Suprapubic skin (tissue), 4 donors: ENCODE results near the gene APEX1. TPM values are rescaled to one million over a fixed set of nuclear protein-coding genes. Genes with fewer than 3 reads are reported as not detected.

Experiments
- DNase-seq, 2 donors: peaks; one replicate each; pipeline ENCODE4 v3.0.0-alpha.2; 2019; ENCODE audit warnings: low spot score in 2 of 2
- H3K27ac ChIP-seq: fragments of 200-600 bp; sonication (generic); one replicate; pipeline ENCODE4 v1.5.1; 2019
- H3K27me3 ChIP-seq: fragments of 200-600 bp; sonication (generic); one replicate; pipeline ENCODE4 v1.5.1; 2019
- H3K36me3 ChIP-seq: fragments of 200-600 bp; sonication (generic); one replicate; pipeline ENCODE4 v1.5.1; 2019
- H3K4me1 ChIP-seq: fragments of 200-600 bp; sonication (generic); one replicate; pipeline ENCODE4 v1.5.1; 2019
- H3K4me3 ChIP-seq: fragments of 200-600 bp; sonication (generic); one replicate; pipeline ENCODE4 v1.5.1; 2019; ENCODE audit warnings: mild to moderate bottlenecking
- H3K9me3 ChIP-seq: fragments of 200-600 bp; sonication (generic); one replicate; pipeline ENCODE4 v1.5.1; 2019
- CTCF ChIP-seq, 2 donors: fragments of 200-600 bp in 1 of 2; fragments of 450-650 bp in 1 of 2; sonication (generic) in 1 of 2; IDR thresholded peaks; one replicate each; pipeline ENCODE4 v1.5.1; 2016 to 2019; ENCODE audit warnings: antibody characterized with exemption in 2 of 2, mild to moderate bottlenecking in 1 of 2, moderate library complexity in 1 of 2
- EP300 ChIP-seq: sonication (generic); formaldehyde crosslinking; IDR thresholded peaks from one replicate; pipeline ENCODE4 v1.6.1; 2017; ENCODE audit warnings: antibody characterized with exemption
- POLR2A ChIP-seq, 2 donors: fragments of 450-650 bp; IDR thresholded peaks; one replicate each; pipeline ENCODE4 v1.6.1; 2017; ENCODE audit warnings: antibody characterized with exemption in 2 of 2, mild to moderate bottlenecking in 2 of 2, moderate library complexity in 2 of 2
- POLR2AphosphoS5 ChIP-seq, 3 donors: sonication (generic); formaldehyde crosslinking; IDR thresholded peaks; one replicate each; pipeline ENCODE4 v1.6.1; 2017; ENCODE audit warnings: antibody characterized with exemption in 3 of 3
- WGBS: methylation state at CpG from one replicate; pipeline ENCODE4 v1.1.5; 2018; 5-methylcytosine and 5-hydroxymethylcytosine counted together
- total RNA-seq, 4 donors: library from RNA; depleted of rRNA; stranded (reverse); fragments of >200 nt; gene quantifications; one replicate each; pipeline ENCODE4 v1.1.0, GENCODE V29; 2016

APEX1 gene
- total RNA-seq, 4 donors from 2014 or later: 119 to 133 (median 129) TPM

GRCh38 chr14:20489093-20489994 lies 34.3 kb downstream of the APEX1 start:
- TF ChIP-seq EP300 (no peak), POLR2AphosphoS5 (IDR thresholded peaks at IDR 0.05) (no peak), CTCF (IDR thresholded peaks at IDR 0.05) (no peak), POLR2A (IDR thresholded peaks at IDR 0.05) (no peak)
- Histone ChIP-seq H3K9me3 (no peaks in the 10 kb centered on the region), H3K36me3 (no peaks in the 10 kb centered on the region), H3K4me3 (no peak overlapping the region), H3K27ac (peak overlapping the region; percentile 64), H3K4me1 (peaks cover 21% of the 10 kb centered on the region), H3K27me3 (no peaks in the 10 kb centered on the region)
- 42% methylated on average over 6 of the region's 6 CpGs for WGBS
- DNase-seq: no peak

GRCh38 chr14:20490563-20490962 lies 35.5 kb downstream of the APEX1 start:
- Histone ChIP-seq H3K36me3 (no peaks in the 10 kb centered on the region), H3K4me1 (peaks cover 30% of the 10 kb centered on the region), H3K27ac (no peak overlapping the region), H3K4me3 (no peak overlapping the region), H3K27me3 (no peaks in the 10 kb centered on the region), H3K9me3 (no peaks in the 10 kb centered on the region)
- 57% methylated on average over 6 of the region's 6 CpGs for WGBS
- no peak for TF ChIP-seq EP300
- no peak for TF ChIP-seq POLR2AphosphoS5 (IDR thresholded peaks at IDR 0.05)
- no peak for TF ChIP-seq POLR2A (IDR thresholded peaks at IDR 0.05)
- TF ChIP-seq CTCF (IDR thresholded peaks at IDR 0.05): no peak
- no peak for DNase-seq

DNA sequence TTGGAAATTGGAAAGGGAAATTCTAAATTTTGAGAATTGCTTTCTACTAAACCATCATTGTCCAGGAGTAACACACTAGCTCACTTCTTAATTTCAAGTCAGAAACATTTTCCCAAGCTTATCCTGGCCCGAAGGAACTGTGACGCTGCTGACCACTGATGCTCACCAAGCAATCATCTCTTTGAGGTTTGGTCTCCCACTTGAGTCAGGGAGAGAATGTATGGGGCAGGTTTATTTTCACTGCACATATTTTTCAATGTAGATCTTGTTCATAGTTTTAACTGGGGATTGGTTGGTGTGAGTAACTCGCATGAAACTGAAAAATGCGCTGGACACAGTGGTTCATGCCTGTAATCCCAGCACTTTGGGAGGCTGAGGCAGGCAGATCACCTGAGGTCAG lies 37.5 kb downstream of the APEX1 start:
- no peak for DNase-seq
- Histone ChIP-seq H3K36me3 (no peaks in the 10 kb centered on the region), H3K27me3 (no peaks in the 10 kb centered on the region), H3K4me3 (no peak overlapping the region), H3K4me1 (peaks cover 30% of the 10 kb centered on the region), H3K27ac (no peak overlapping the region), H3K9me3 (no peaks in the 10 kb centered on the region)
- WGBS: 97% methylated on average over 4 of the region's 4 CpGs
- no peak for TF ChIP-seq POLR2A (IDR thresholded peaks at IDR 0.05)
- no peak for TF ChIP-seq CTCF (IDR thresholded peaks at IDR 0.05)
- no peak for TF ChIP-seq EP300
- TF ChIP-seq POLR2AphosphoS5 (IDR thresholded peaks at IDR 0.05): no peak

DNA sequence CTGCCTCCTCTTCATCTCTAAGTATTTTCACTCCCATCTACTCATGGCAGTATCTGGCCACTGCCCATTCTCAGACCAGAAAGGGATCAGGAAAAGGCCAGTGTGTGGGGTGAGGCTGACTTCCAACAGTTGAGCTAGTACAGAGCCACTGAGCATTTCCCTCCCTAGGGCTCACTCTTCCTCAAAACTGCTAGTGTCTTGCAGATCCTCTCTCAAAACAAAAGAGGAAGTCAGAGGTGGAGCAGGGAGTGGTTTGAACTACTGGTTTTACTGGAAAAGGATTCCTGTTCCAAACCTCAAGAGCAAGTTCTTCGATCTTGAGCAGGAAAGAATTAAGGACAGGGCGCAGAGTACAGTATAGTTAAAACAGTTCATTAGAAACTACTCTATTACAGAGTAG lies 38.6 kb downstream of the APEX1 start:
- TF ChIP-seq POLR2A (IDR thresholded peaks at IDR 0.05): no peak
- TF ChIP-seq CTCF (IDR thresholded peaks at IDR 0.05): no peak
- TF ChIP-seq EP300: no peak
- TF ChIP-seq POLR2AphosphoS5 (IDR thresholded peaks at IDR 0.05): no peak
- H3K27me3 ChIP-seq: no peaks in the 10 kb centered on the region
- no peaks in the 10 kb centered on the region for H3K9me3 ChIP-seq
- no peak for DNase-seq
- no peak overlapping the region for H3K4me3 ChIP-seq
- 18% methylated on average over 2 of the region's 2 CpGs for WGBS
- H3K36me3 ChIP-seq: no peaks in the 10 kb centered on the region
- peaks cover 30% of the 10 kb centered on the region for H3K4me1 ChIP-seq
- H3K27ac ChIP-seq: peak overlapping the region; percentile 8

- Histone ChIP-seq H3K36me3 (no peaks in the 10 kb centered on the region), H3K4me3 (no peak overlapping the region), H3K4me1 (peaks cover 24% of the 10 kb centered on the region), H3K9me3 (no peaks in the 10 kb centered on the region), H3K27ac (no peak overlapping the region), H3K27me3 (no peaks in the 10 kb centered on the region)
- WGBS: 57% methylated on average over 8 of the region's 8 CpGs
- no peak for TF ChIP-seq CTCF (IDR thresholded peaks at IDR 0.05)
- no peak for TF ChIP-seq POLR2AphosphoS5 (IDR thresholded peaks at IDR 0.05)
- no peak for TF ChIP-seq EP300
- no peak for TF ChIP-seq POLR2A (IDR thresholded peaks at IDR 0.05)
- DNase-seq: no peak
Measured at GRCh38 chr14:20494935-20495766, 40.1 kb downstream of the APEX1 start.
